Endothelial cell of umbilical vein (primary cell): ENCODE results near the gene DDX46.

Experiments used
- POLR2A ChIP-seq: IDR thresholded peaks from 2 replicates; pipeline ENCODE4 v1.6.1; 2012; ENCODE audit warnings: low read depth, mild to moderate bottlenecking, control low read depth, low read length
- TF ChIP-seq, protein P1 (sequence below), 2 donors: IDR thresholded peaks; 1 replicate in 1 of 2; 2 replicates in 1 of 2; pipeline ENCODE4 v1.5.1; 2011; ENCODE audit warnings: low read length in 2 of 2, mild to moderate bottlenecking in 2 of 2, moderate library complexity in 2 of 2, control low read depth in 1 of 2, inconsistent platforms in 1 of 2, low read depth in 1 of 2; ENCODE audit not compliant: insufficient read depth in 1 of 2; ENCODE audit errors: extremely low read depth in 1 of 2

DNA sequence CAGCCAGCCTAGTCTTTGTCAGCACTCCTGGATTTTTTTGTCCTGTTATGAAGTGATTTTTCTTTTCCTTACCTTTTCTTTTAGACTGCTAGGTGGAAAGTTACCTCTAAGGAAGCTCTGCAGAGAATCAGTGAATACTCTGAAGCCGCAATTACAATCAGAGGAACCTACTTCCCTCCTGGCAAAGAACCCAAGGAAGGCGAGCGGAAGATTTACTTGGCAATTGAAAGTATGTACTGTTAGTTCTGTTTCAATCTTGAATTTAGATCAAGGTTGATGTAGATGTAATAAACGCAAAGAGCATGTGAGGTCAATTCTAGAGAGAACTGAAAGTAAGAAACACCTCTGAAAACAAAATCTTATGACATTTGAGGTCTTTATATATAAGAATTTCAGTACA, 60.2 kb downstream of the DDX46 start:
- no peak for TF ChIP-seq POLR2A
- TF ChIP-seq, protein P1, sequence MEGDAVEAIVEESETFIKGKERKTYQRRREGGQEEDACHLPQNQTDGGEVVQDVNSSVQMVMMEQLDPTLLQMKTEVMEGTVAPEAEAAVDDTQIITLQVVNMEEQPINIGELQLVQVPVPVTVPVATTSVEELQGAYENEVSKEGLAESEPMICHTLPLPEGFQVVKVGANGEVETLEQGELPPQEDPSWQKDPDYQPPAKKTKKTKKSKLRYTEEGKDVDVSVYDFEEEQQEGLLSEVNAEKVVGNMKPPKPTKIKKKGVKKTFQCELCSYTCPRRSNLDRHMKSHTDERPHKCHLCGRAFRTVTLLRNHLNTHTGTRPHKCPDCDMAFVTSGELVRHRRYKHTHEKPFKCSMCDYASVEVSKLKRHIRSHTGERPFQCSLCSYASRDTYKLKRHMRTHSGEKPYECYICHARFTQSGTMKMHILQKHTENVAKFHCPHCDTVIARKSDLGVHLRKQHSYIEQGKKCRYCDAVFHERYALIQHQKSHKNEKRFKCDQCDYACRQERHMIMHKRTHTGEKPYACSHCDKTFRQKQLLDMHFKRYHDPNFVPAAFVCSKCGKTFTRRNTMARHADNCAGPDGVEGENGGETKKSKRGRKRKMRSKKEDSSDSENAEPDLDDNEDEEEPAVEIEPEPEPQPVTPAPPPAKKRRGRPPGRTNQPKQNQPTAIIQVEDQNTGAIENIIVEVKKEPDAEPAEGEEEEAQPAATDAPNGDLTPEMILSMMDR (IDR thresholded peaks at IDR 0.05; ENCODE audit: extremely low read depth in 1 of 2, insufficient read depth in 1 of 2, low read depth in 1 of 2, low read length in 2 of 2): no peak
